Neural progenitor cell (in vitro differentiated cells): ENCODE data around the gene STRIP2.

Experiments used
- EZH2 ChIP-seq: fragments of 200-600 bp; sonication (generic); IDR thresholded peaks from 2 replicates; pipeline ENCODE4 v1.6.1; 2017; ENCODE audit warnings: antibody characterized with exemption, mild to moderate bottlenecking, moderate library complexity
- EZH2phosphoT487 ChIP-seq: fragments of 200-600 bp; sonication (generic); IDR thresholded peaks from 2 replicates; pipeline ENCODE4 v1.6.1; 2017; ENCODE audit warnings: antibody characterized with exemption
- TF ChIP-seq, protein P1 (sequence below): fragments of 200-600 bp; sonication (generic); IDR thresholded peaks from 2 replicates; pipeline ENCODE4 v1.5.1; 2017; ENCODE audit warnings: antibody characterized with exemption, mild to moderate bottlenecking

DNA sequence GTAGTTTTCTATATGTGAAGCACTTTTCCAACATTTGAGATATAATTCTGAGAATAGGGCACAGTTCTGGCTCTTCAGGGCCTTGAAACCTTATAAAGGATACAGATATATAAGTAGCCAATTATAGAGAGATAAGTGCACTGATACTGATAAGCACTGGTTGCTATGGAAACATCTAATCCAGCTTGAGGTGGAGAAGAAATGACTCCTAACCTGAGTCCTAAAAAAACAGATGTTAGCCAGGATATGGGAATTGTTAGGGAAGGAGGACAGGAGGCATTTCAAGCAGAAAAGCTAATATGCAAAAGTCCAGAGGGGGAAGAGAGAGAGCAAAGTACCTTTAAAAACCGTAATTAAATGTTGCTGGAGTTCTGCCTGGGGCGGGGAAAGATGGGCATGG lies 30.8 kb downstream of the STRIP2 start:
- TF ChIP-seq, protein P1, sequence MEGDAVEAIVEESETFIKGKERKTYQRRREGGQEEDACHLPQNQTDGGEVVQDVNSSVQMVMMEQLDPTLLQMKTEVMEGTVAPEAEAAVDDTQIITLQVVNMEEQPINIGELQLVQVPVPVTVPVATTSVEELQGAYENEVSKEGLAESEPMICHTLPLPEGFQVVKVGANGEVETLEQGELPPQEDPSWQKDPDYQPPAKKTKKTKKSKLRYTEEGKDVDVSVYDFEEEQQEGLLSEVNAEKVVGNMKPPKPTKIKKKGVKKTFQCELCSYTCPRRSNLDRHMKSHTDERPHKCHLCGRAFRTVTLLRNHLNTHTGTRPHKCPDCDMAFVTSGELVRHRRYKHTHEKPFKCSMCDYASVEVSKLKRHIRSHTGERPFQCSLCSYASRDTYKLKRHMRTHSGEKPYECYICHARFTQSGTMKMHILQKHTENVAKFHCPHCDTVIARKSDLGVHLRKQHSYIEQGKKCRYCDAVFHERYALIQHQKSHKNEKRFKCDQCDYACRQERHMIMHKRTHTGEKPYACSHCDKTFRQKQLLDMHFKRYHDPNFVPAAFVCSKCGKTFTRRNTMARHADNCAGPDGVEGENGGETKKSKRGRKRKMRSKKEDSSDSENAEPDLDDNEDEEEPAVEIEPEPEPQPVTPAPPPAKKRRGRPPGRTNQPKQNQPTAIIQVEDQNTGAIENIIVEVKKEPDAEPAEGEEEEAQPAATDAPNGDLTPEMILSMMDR, result no peak
- TF ChIP-seq EZH2 (no peak), EZH2phosphoT487 (no peak)
